ENCODE measurements around the gene LRMDA. TPM values are rescaled to one million over a fixed set of nuclear protein-coding genes. Genes with fewer than 3 reads are reported as not detected.

The LRMDA gene
- total and polyA plus RNA-seq, 2 of the 8 experiments (the other 6 are each of a cell fraction or from before 2014, with no cell fraction given), result 0.86 to 2.8 TPM

DNA sequence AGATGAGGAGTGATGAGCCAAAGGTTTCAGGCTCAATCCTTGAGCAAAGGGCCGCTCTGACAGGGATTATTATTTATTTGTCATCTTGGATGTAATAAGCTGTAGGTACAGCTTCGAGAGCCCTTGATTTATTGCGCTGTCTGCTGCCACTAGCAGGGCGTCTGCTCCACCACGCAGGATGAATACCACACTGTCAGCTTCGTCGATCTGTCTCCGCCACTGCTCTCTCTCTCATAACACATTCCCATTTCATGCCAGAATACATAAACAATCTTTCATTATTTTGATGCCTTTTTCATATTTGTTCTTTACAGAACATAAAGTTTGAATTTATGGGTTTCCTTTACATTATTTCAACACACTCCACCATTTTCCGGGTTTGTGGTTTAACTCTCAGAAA, 276.6 kb downstream of the LRMDA start:
- Histone ChIP-seq H3K9ac (replicated peaks in 1 of 4; ENCODE audit: extremely low read depth in 1 of 4, low read depth in 3 of 4, low read length in 3 of 4) (no peak overlapping the region), H3K4me2 (ENCODE audit: insufficient read depth in 1 of 2, low read depth in 2 of 2, low read length in 2 of 2) (0 out of 4 replicates have a peak overlapping the region, but pooled peaks of 1 of the 2 experiments have one; percentile 22), H4K5ac (ENCODE audit: insufficient read length, low read depth, low read length) (no peak overlapping the region), H3K4me1 (replicated peaks in 1 of 4; ENCODE audit: control insufficient read depth in 3 of 4, insufficient read depth in 4 of 4, low read length in 3 of 4) (peaks cover 2 to 23% (median 19%) of the 10 kb centered on the region in 4 experiments; a peak in 5 of 7 replicates), H3K4me3 (ENCODE audit: extremely low read depth in 1 of 4, insufficient read depth in 2 of 4, low read depth in 3 of 4, low read length in 4 of 4) (no peak overlapping the region), H2BK120ac (replicated peaks; ENCODE audit: low read depth, low read length) (no peak overlapping the region), H3K4ac (replicated peaks; ENCODE audit: insufficient read length, low read depth, low read length) (no peak overlapping the region), H2BK5ac (ENCODE audit: low read depth, low read length) (no peak overlapping the region), H2BK20ac (ENCODE audit: low read length) (no peak overlapping the region), H3K23ac (ENCODE audit: insufficient read length) (no peak overlapping the region), H4K8ac (ENCODE audit: extremely low read depth, insufficient read depth, low read length) (no peak overlapping the region; the same call in 1 of the 2 replicates), H3K9me3 (ENCODE audit: insufficient read depth in 2 of 2, low read depth in 1 of 2, low read length in 1 of 2) (no peaks in the 10 kb centered on the region), H4K20me1 (replicated peaks in 1 of 2; ENCODE audit: control insufficient read depth in 1 of 2, insufficient read depth in 2 of 2, low read length in 2 of 2) (no peaks in the 10 kb centered on the region), H3K18ac (ENCODE audit: extremely low read depth, low read length) (no peak overlapping the region; the same call in 1 of the 2 replicates), H3K79me2 (ENCODE audit: control insufficient read depth in 1 of 2, insufficient read depth in 2 of 2, low read length in 2 of 2) (no peaks in the 10 kb centered on the region), H4K91ac (replicated peaks; ENCODE audit: insufficient read length, low read length) (no peak overlapping the region), H2BK15ac (ENCODE audit: low read length) (no peak overlapping the region), H3K56ac (replicated peaks; ENCODE audit: insufficient read length, low read depth, low read length) (no peak overlapping the region), H2AK5ac (ENCODE audit: low read depth, low read length) (no peak overlapping the region), H3K27ac (ENCODE audit: low read depth, low read length) (no peak overlapping the region), H2AFZ (ENCODE audit: low read length) (peak overlapping the region; percentile 45; the same call in 1 of the 2 replicates), H3K36me3 (ENCODE audit: control insufficient read depth in 2 of 4, insufficient read depth in 4 of 4, low read length in 3 of 4) (no peaks in the 10 kb centered on the region), H3K27me3 (replicated peaks in 1 of 4; ENCODE audit: control insufficient read depth in 3 of 4, extremely low read depth in 1 of 4, insufficient read depth in 3 of 4, low read length in 3 of 4) (no peaks in the 10 kb centered on the region), H3K23me2 (ENCODE audit: low read depth, low read length) (no peaks in the 10 kb centered on the region), H2BK12ac (ENCODE audit: low read depth, low read length) (no peak overlapping the region), H3K14ac (ENCODE audit: insufficient read length) (no peak overlapping the region), H3K79me1 (ENCODE audit: low read depth, low read length) (no peaks in the 10 kb centered on the region)
- WGBS, 2 experiments (ENCODE audit: extremely low coverage in 1 of 2, insufficient coverage in 1 of 2, insufficient read length in 1 of 2, insufficient replicate concordance in 2 of 2, low coverage in 1 of 2, low lambda C conversion rate in 2 of 2, missing lambda C conversion rate in 1 of 2), result 92% methylated on average over 9 of the region's 9 CpGs; no CpG with 5 or more reads in 1 of the 2 experiments
- POLR2A ChIA-PET (ENCODE audit: partially characterized antibody), result no interaction called here
- CTCF ChIA-PET (ENCODE audit: partially characterized antibody), result interaction anchor here (0.7 to 1.4 kb wide), 3 partner anchors 10 to 94 kb away, joined by 3 to 4 read pairs (median 3); no protein-coding TSS in a partner anchor
- TF ChIP-seq GABPA (IDR thresholded peaks at IDR 0.05; ENCODE audit: borderline replicate concordance, insufficient read depth, low read length) (no peak), SIX5 (IDR thresholded peaks at IDR 0.05; ENCODE audit: low read depth, low read length) (no peak), TEAD4 (IDR thresholded peaks at IDR 0.05; ENCODE audit: low read depth, low read length) (no peak), MAFK (IDR thresholded peaks at IDR 0.05; ENCODE audit: low read depth, low read length) (no peak), SAP30 (IDR thresholded peaks at IDR 0.05; ENCODE audit: insufficient read depth, insufficient replicate concordance, low read length) (no peak), USF2 (IDR thresholded peaks at IDR 0.05; ENCODE audit: low read length) (no peak), MAX (IDR thresholded peaks at IDR 0.05) (no peak), SP2 (IDR thresholded peaks at IDR 0.05; ENCODE audit: low read length) (no peak)
- DNase-seq (ENCODE audit: low read depth in 1 of 2, low spot score in 2 of 2) (no peak), FAIRE-seq (no peak)
